ENCODE measurements around the gene DENND5A. TPM values are rescaled to one million over a fixed set of nuclear protein-coding genes. Genes with fewer than 3 reads are reported as not detected.
A peak's percentile ranks its signal among the peaks of the same experiment; 100 is the strongest.
"Not testable (repeated sequence)": the region's sequence is repeated elsewhere in the genome, so short reads cannot be mapped to it uniquely, and the experiment has no call there.

Gene DENND5A
- total RNA-seq, 1 experiment from 2014 or later: 67.5 TPM

DNA sequence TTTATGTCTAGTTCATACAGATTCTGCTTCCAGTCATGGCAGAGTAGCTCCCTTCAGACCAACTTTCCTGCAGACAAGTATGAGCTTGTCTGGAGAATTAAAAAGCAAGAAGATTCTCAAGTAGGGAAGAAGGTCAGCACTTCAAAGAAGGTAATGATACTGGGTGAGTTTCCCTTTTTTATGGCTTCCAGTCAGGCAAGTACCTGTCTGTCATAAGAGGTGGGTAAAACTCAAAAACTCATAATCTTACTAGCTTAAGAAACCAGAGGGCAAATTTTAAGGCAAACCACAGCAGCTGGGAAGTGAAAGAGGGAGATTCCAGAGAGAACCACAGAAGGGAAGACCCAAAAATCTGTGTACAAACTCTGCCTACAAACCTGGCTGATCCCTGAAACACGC lies 54.2 kb downstream of the DENND5A start:
- DNase-seq (ENCODE audit: low read depth): no peak

DNA sequence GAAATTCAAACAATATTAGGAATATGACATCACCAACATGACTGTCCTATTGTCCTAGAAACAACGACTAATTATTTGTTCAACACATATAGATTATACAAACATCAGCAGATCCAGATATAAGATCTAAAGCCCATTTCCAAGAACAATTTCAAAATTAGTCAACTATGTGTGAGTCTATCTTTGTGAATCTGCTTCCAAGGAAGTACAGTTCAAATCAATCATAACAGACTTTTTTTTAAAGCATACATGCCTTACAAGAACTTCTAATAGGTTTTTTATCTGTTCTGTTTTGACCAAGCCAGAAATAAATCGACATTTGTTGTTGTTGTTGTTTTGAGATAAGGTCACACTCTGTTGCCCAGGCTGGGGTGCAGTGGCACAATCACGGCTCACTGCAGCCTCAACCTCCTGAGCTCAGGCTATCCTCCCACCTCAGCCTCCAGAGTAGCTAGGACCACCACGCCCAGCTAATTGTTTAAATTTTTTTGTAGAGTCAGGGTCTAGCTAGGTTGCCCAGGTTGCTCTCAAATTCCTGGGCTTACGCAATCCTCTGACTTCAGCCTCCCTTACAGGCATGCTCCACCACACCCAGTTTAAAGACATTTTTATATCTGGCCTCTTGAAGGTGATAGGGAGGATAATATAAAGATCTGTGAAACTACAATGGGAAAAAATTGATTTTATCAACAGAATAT lies 54.8 kb downstream of the DENND5A start:
- no peak for DNase-seq (ENCODE audit: low read depth)

DNA sequence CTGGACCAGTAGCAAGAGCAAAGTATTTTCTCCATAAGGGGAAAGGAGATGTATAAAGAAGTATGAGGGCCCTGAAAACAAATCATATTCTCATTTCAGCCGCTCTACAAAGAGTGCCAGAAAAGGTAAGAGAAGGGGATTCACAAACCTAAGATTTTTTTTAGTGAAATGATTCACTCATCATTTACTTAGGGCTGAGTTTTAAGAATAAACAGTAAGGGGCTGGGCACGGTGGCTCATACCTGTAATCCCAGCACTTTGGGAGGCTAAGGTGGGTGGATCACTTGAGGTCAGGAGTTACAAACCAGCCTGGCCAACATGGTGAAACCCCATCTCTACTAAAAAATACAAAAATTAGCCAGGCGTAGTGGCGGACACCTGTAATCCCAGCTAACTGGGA lies 55.5 kb downstream of the DENND5A start:
- not testable (repeated sequence) for DNase-seq (ENCODE audit: low read depth)

DNA sequence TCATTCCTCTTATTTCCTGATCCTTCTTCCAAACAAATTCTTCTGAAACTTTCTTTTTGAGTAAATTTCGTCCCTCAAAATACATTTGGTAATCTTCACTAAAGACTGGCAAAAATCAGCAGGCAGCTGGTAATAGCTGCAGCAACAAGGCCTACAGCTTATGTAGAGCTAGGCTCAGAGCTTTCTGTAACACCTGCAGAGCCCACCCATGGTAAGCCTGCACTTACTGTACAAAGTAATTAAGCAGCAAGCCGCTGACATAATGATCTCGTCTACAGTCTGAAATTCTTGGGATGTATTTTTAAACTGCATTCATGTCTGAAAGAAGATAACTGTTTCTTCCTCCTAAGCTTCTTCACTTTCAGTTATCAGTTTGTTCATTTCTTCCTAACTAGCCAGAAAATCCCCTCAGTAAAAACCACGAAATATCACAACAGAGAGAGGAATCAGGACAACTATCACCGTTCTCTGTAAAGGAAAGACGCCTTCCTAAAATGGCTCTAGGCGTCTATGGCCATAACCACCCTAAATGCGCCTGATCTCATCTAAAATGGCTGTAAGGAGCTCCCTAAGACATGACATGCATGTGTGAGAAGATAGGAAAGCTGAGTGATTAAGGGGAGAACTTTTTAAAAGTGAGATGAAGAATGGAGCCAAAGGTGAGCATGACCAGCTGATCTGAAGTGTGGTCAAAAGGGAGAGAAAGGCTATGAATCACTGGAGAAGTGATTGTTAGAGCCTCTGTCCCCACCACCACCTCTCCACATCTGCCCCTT lies 56.2 kb downstream of the DENND5A start:
- DNase-seq (ENCODE audit: low read depth): peak; percentile 19

DNA sequence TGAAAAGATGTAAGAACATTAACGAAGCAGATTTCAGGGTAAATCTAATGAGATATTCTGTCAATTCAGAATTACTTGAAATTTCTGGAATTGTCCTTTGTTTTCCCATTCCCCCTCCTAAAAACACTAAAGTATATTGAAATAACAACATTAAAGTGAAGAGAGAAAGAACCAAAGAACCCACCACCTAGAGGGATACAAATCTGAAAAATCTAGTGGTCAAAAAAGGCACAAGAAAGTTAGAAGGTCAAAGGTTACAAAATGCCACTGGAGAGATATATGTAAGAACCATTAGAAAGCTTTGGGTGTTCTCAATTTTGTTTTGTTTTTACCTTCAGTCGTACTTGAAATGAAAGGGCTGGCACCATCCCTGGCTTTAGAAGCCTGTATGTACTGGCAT lies 57.9 kb downstream of the DENND5A start:
- no peak for DNase-seq (ENCODE audit: low read depth)

DNA sequence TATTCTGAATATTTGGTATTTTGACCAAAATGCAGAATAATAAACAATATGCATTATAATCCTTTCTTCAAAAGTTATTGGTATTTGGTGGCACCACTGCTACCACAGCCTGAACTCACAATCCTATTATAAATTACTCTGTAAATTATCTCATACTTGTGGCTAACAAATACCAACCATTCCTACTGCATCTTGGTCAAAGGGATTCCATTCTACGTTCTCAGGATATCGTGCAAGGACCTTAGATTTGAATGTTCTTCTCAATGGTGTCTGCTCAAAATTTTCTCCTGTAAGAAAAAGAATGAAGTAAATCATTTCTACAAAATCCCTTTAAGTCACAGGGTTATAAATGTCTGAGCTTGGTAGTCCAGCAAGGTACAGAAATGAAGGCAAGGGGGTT lies 58.7 kb downstream of the DENND5A start:
- DNase-seq (ENCODE audit: low read depth): peak; percentile 14

DNA sequence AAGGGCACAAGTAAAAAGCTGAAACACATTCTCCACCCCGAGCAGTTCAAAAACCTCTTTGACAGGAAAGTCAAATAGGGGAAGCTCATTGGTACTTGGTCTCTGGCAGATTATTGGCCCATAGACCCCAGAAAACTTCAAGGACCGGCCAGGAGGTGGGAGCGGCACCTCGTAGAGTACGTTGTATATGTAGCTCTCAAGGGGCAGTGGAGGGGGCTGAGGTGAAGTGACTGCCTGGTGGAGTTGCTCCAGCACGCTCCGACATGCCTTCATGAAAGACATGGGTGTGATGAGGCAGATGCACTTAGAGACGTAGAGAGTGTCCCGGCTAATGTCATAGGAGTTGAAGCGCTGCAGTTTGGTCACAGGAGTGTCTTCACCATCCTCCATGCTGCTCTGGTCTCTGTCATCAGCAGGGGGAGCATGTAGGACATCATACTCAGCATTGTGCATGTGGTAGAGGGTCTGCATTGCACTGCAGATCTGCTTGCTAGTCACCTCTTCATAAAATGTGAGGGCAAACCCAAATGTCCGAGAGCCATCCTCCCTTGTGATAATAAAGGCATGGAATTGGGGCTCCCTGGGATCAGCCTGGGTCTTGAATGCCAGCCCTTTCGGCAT lies 61.3 kb downstream of the DENND5A start:
- DNase-seq (ENCODE audit: low read depth): no peak

DNA sequence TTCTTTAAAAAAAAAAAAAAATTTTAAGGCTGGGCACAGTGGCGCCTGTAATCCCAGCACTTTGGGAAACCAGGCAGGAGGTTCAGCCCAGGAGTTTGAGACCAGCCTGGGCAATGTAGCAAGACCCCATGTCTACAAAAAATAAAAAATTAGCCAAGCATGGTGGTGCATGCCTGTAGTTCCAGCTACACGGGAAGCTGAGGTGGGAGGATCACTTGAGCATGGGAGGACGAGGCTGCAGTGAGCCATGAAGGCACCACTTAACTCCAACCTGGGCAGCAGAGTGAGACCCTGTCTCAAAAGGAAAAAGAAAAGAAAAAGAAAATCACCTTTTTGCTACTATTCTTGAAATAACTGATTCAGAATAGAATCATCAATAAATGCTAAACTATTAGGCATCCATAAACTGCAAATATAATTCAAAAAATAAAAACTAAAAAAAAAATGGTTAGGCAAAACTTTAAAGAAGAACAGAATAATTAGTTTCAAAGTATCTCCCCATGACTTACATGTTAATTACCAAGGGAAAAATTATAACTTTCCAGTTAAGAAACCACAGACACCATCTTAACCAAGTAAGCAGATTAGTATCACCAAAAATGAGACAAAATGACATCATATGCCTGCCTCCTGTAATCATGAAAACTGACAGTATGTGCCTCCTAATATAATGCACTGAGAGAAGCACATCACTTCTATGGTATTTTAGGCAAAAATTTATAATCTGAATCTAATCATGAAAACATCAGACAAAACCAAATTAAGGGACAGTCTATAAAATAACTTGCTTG lies 63.6 kb downstream of the DENND5A start:
- no peak for DNase-seq (ENCODE audit: low read depth)

DNA sequence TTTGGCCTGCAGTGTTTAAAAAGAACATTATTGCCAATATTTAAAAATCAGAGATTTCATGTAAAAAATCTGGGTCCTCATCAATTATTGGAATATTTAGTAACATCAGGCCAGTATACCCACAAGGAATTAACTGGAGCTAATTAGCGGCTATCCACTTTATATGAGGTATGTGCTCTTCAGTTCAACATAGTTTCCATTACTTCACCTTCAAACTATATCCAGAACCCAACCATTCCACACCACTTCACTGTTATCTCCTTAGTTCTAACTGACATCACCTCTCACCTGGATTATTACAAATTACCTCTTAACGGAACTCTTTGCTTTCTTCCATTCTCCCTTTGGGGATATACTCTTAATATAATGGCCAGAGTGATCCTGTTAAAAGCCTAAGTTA lies 64.7 kb downstream of the DENND5A start:
- no peak for DNase-seq (ENCODE audit: low read depth)

DNA sequence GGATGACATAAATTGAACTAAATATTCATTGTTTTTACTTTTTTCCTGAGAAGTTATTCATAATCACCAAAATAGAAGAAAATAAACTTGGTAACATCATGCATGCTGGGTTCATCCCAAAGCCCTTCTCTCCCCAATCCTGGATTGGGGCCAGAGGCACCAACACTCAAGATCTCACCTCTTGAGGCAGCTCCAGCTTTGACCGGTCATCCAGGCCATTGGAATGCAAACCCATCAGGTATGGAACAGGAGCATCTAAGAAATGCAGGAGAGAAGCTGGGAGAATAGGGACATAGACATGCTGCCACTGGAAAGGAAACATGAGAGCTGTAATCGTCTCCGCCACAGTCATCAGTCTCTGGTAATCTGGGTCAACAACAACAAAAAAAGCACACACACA lies 71.8 kb downstream of the DENND5A start:
- no peak for DNase-seq (ENCODE audit: low read depth)

DNA sequence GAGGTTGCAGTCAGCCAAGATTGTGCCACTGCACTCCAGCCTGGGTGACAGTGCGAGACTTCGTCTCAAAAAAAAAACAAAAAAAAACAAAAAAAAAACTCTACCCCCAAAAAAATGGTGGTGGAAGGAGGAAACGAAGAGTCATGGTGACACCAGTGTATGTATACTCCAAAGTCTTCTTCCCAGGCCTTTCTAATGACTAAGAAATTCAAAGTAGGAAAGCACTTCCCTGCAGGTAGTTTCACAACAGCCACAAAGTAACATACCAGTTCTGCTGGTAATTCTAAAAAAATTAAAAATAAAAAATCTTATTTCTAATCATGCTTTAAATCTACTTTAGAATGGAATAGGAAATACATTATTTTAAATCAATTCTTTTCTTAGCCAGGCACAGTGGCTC lies 72.6 kb downstream of the DENND5A start:
- no peak for DNase-seq (ENCODE audit: low read depth)

DNA sequence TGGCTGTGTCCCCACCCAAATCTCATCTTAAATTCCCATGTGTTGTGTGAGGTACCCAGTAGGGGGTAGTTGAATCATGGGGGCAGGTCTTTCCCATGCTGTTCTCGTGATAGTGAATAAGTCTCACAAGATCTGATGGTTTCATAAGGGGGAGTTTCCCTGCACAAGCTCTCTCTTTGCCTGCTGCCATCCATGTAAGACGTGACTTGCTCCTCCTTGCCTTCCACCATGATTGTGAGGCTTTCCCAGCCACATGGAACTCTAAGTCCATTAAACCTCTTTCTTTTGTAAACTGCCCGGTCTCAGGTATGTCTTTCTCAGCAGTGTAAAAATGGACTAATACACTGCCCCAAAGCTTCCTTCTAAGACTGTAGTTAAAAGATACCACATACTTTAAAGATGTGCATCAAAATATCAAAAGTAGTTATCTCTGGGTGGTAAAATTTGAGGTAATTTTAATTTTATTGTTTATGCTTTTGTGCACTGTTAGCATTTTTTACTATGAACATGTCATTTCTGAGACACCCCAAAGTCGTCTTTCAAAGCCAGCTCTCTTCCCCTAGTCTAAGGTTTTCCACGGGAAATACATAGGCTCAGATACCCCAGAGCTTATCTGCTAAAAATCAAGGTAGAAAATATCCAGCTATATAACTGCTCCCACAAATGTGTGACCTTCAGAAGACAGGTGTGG lies 74.7 kb downstream of the DENND5A start:
- not testable (repeated sequence) for DNase-seq (ENCODE audit: low read depth)

DNA sequence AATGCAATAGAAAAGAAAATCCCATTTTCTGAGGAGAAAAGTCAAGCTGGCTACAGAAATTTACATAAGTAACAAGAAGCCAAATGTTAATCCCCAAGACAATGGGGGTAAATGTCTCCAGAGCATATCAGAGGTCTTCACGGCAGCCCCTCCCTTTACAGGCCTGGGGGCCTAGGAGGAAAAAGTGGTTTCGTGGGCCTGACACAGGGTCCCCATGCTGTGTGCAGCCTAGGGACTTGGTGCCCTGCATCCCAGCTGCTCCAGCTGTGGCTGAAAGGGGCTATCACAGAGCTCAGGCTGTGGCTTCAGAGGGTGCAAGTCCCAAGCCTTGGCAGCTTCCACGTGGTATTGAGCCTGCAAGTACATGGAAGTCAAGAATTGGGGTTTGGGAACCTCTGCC lies 76.3 kb downstream of the DENND5A start:
- not testable (repeated sequence) for DNase-seq (ENCODE audit: low read depth)

DNA sequence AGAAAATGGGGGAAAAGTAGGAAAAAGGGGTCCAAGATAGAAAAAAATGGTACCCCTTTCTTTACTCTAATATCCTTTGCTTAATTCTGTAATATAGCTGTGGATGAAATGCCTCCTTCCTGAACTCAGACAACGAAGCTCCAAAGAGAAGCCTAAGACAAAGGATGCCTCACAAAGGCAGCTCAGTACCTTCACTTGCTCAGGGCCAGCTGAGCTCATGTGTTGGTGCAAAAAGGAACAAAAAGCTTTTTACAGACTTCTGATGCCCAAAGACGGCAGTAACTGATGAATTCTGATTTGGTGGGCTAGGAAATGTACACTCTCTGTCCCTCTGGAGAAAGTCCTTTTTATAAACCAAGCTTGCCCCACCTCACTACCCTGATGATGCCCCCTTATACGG lies 77.5 kb downstream of the DENND5A start:
- DNase-seq (ENCODE audit: low read depth): no peak

DNA sequence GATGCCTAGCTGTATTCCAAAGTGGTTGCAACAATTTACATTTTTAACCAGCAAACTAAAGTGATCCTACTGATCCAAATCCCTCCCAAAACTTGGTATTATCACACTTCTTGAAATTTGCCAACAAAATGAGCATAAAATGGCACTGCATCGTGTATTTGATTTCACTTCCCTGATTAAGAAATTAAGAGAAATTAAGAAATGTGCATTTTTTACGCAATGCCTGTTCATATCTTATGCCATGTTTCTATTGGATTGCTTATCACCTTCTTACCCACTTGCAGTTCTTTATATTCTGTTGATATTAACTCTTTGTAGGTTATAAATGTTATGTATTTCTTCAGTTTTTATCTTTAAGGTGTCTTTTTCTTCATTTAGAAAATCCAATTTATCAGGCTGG lies 80.6 kb downstream of the DENND5A start:
- no peak for DNase-seq (ENCODE audit: low read depth)

DNA sequence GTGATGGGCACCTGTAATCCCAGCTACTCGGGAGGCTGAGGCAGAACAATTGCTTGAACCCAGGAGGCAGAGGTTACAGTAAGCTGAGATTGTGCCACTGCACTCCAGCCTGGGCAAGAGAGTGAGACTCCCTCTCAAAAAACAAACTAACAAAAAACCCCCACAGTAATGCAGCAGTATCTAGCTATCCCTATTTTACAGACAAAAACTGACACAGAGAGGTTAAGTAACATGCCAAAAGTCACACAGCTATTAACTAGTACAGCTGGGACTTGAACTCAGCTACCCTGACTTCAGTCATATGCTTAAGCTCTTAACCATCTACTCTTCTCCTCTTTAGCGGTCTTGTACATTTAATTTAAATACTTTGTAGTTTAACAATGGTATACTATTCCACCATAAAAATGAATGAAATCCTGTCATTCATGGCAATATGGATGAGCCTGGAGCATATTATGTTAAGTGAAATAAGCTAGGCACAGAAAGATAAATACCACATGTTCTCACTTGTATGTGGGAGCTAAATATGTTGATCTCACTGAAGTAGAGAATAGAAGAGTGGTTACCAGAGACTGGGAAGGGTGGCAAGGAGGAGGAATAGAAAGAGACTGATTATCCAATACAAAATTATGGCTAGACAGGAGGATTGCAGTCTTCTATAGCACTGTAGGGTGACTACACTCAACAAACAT lies 82.8 kb downstream of the DENND5A start:
- no peak for DNase-seq (ENCODE audit: low read depth)

DNA sequence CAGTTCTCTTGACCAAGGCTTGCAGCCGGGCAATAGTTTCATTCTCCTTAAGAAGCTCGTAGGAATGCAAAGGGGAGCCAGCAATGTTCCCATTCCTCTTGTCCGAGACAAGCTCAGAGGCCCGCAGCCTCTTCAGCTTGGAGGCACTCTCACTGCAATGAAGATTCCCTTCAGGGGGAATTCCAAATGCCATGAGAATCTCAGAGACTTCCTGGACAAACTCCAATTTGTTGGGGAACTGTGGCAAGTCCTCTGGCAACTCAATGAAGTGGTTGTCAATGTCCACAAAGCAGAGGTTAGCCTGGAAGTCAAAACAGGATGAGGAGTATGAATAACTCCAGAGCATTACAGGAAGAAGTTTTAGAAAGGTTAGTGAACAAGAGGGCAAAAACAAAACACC lies 84.4 kb downstream of the DENND5A start:
- no peak for DNase-seq (ENCODE audit: low read depth)

DNA sequence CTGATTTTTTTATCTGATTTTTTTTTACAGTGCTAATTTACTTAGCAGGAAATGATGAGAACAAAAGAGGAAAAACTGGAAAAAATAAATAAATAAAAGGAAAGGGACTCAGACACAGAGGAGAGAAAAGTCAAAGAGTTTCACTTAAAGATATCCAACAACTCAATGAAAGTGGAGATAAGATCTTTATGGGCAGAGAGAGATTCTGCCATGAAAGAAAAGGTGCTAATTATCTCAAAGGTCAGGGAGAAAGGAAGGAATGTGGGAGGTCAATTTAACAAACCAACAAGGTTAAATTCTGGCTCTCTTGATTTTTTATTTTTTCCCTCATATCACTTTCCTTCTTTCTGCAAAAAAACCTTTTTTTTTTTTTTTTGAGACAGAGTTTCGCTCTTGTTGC lies 86.0 kb downstream of the DENND5A start:
- DNase-seq (ENCODE audit: low read depth): no peak

DNA sequence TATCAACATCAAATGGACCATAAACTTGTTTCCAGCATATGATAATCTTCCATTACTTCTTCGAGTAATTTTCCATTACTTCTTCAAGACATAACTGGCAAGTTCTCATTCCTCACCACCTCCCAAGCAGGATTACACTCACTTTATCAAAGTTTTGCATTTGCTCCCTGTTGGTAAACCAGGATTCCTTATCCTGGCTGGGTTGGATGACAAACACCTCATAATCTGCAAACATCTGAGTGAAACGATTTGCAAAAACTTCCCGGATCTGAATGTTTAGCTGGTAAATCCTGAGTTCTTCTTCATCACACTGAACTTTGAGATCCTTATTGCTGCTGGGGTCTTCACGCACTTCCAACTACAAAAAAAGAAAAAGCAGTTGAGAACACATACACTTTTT lies 86.4 kb downstream of the DENND5A start:
- DNase-seq (ENCODE audit: low read depth): no peak

DNA sequence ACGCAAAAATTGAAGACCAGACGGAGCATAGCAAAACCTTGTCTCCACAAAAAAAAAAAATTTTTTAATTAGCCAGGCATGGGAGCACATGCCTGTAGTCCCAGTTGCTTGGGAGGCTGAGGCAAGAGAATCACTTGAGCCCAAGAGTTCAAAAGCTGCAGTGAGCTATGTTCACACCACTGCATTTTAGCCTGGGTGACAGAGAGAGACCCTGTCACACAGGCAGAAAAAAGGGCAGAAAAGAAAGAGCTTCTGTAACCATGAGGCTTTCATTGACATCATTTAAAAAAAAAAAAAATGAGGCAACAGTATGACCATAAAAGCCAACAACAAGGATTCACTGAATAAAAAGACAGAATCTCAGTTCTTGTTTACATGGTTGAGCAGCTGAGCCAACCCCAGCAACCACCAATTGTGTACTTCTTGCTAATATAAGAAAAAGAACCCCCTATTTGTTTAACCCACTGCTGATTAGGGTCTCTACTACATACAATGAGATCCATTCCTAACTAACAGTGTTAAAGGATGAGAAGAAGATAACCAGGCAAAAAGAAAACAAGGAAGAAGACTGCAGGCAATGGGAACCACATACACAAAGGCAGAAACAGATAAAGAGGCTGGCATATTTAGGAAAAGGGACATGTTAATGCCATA lies 87.6 kb downstream of the DENND5A start:
- no peak for DNase-seq (ENCODE audit: low read depth)
